ENCODE results near the gene CHRD. TPM values are rescaled to one million over a fixed set of nuclear protein-coding genes. Genes with fewer than 3 reads are reported as not detected.

Gene CHRD
- total and polyA plus RNA-seq, 7 experiments from 2014 or later = not detected

DNA sequence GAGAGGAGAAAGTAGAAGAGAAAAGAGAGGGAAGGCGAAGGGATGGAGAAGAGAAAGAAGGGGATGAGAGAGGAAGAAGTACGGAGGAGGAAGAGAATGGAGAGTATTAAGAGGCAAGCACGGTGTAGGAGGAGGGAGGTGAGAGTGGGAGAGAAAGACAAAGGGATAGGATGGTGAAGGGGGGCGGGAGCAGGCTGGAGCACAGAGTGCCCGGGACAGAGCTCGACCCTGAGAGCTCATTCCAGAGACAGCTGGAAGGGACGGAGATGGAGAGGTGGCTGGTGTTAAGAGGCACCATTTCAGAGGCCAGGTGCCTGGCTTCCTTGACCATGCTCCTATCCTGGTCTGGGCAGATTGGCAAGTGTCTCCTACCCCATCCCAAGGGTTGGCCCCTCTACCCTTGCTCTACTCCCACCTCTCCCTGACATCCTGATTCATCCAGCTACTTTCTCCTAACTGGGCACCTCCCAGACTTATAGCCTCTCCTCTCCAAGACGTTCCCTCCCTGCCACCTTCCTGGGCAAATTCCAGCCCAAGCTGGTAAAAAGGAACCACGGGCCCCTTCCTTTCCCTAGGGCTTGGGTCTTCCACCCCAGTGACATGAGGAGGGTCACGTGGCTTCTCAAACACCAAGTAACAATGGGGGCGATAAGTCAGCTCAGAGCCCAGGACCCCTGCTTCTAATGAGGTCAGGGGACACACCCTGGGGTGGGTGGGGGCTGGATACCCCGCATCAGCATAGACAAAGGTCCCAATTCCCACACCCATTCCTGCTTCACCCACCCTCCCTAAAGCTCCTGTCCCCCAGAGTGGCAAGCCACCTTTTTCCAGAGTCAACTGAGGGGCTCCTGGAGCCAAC is 19.6 kb upstream of the CHRD start:
- Mint-ChIP-seq H3K4me1 (peaks cover 21 to 30% (median 24%) of the 10 kb centered on the region in 7 donors), H3K27me3 (peaks cover 0 to 13% (median 0%) of the 10 kb centered on the region in 5 donors), H3K4me3 (peak overlapping the region; percentile 59 to 100 (median 83)), H3K27ac (peak overlapping the region in 5 of 9 donors; percentile 46 to 81 (median 62)), H3K36me3 (peaks cover 0 to 14% (median 3%) of the 10 kb centered on the region in 5 donors), H3K9me3 (peaks cover 0 to 7% (median 0%) of the 10 kb centered on the region in 11 donors)
- Histone ChIP-seq H3K4me3 (ENCODE audit: low read length) (no peak overlapping the region), H3K36me3 (ENCODE audit: control insufficient read depth in 2 of 3, insufficient read depth in 3 of 3, low read length in 3 of 3) (peaks cover 0 to 10% (median 0%) of the 10 kb centered on the region in 3 experiments), H3K9me3 (ENCODE audit: control insufficient read depth in 2 of 3, low read length in 3 of 3) (no peaks in the 10 kb centered on the region), H3K4me1 (ENCODE audit: control insufficient read depth in 2 of 2, insufficient read depth in 2 of 2, low read length in 2 of 2) (peaks cover 11 to 13% of the 10 kb centered on the region in 2 donors), H3K27ac (ENCODE audit: low read depth, low read length) (no peak overlapping the region), H3K27me3 (ENCODE audit: control insufficient read depth in 2 of 2, insufficient read depth in 2 of 2, low read length in 2 of 2) (no peaks in the 10 kb centered on the region)
- ChIA-PET POLR2A (interaction anchor here (0.6 to 1.0 kb wide), 3 partner anchors 25 to 58 kb away, joined by 3 read pairs; no protein-coding TSS in a partner anchor), CTCF (interaction anchor here (0.6 to 1.1 kb wide), 2 partner anchors 27 to 34 kb away, joined by 3 read pairs; no protein-coding TSS in a partner anchor)
- intact Hi-C loops (cut with micrococcal nuclease) = loop anchor here (5.0 to 10.0 kb wide), 5 partner anchors 352 to 1577 kb away; partner anchors contain the start of genes MAGEF1 (in 2 of the 2), KLHL24 (in 1 of the 2), PARL (in 1 of the 2) and TMEM41A (in 1 of the 2)
- DNase-seq (no peak), ATAC-seq (no peak)

DNA sequence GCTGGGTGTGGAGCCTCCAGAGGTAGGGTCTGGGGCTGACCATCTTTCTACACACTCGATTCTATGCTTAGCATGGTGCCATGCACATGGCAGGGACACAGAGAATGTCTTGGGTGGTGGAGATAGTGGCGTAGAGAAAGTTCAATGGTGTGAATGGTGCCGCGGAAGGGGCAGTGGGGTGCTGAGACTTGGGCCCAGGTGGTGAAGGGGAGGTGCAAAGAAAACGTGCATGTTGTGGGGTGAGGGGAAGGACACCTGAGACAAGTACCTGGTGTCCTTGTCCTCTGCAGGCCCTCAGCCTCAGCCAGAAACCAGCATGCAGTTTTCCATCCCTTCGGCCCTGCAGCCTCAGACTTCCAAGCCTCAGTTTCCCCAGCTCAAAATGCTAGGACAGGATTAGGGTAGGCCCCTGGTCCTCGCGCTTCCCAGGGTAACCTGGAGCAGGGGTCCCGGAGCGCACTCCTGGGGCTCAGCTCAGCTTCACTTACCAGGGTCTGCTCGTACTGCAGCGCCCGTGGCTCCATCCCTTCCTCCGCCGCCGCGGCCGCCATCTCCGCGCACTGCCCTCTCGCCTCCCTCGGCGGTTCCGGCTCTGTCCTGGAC is 18.8 kb upstream of the CHRD start:
- Mint-ChIP-seq H3K9me3 (peaks cover 0 to 7% (median 0%) of the 10 kb centered on the region in 11 donors), H3K4me3 (peak overlapping the region; percentile 59 to 100 (median 83)), H3K27me3 (peaks cover 0 to 13% (median 0%) of the 10 kb centered on the region in 5 donors), H3K4me1 (peaks cover 22 to 30% (median 24%) of the 10 kb centered on the region in 7 donors), H3K27ac (peak overlapping the region in 5 of 9 donors; percentile 42 to 81 (median 62)), H3K36me3 (peaks cover 0 to 16% (median 6%) of the 10 kb centered on the region in 5 donors)
- no peaks in the 10 kb centered on the region for H3K27me3 ChIP-seq (ENCODE audit: control insufficient read depth in 2 of 2, insufficient read depth in 2 of 2, low read length in 2 of 2)
- H3K36me3 ChIP-seq (ENCODE audit: control insufficient read depth in 2 of 3, insufficient read depth in 3 of 3, low read length in 3 of 3) = peaks cover 0 to 11% (median 0%) of the 10 kb centered on the region in 3 experiments
- peaks cover 11 to 13% of the 10 kb centered on the region in 2 donors for H3K4me1 ChIP-seq (ENCODE audit: control insufficient read depth in 2 of 2, insufficient read depth in 2 of 2, low read length in 2 of 2)
- peak overlapping the region; percentile 97 for H3K4me3 ChIP-seq (ENCODE audit: low read length)
- peak overlapping the region; percentile 84 for H3K27ac ChIP-seq (ENCODE audit: low read depth, low read length)
- ATAC-seq (no peak), DNase-seq (no peak)
- H3K9me3 ChIP-seq (ENCODE audit: control insufficient read depth in 2 of 3, low read length in 3 of 3) = no peaks in the 10 kb centered on the region
- ChIA-PET POLR2A (interaction anchor here (0.6 to 1.0 kb wide), 2 partner anchors 18 to 26 kb away, joined by 3 read pairs; no protein-coding TSS in a partner anchor), CTCF (interaction anchor here (1.1 kb wide), 1 partner anchor 27 kb away, joined by 3 read pairs; no protein-coding TSS in a partner anchor)
- intact Hi-C loops (cut with micrococcal nuclease) = loop anchor here (5.0 to 10.0 kb wide), 5 partner anchors 351 to 1576 kb away; partner anchors contain the start of genes MAGEF1 (in 2 of the 2), KLHL24 (in 1 of the 2), PARL (in 1 of the 2) and TMEM41A (in 1 of the 2)

DNA sequence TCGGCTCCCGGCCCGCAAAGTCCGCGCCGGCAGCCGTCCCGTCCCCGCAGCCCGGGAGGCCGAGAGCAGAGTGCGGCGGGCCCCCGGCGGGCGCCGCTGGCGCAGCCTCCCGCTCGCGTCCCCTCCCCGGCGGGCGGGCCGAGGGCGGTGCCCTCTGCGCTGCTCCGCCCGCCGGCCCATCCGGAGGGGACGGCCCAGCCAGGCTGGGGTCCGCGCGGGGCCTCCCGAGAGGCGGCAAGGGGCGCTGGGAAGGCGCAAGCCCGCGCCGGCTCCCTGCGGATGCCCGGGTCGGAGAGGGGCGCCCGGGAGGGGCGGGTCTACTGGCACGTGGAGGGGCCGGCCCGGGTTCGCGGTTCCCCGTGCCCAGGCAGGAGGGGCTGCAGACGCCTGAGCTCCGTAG is 18.3 kb upstream of the CHRD start, which contains the start of the genes CLCN2 and POLR2H:
TSS of gene CLCN2 (minus strand) at position 74 of the 400 bp plus-strand sequence. CDS start 126 bp downstream, outside the sequence.
TSS of gene POLR2H (plus strand) at position 179 of the 400 bp plus-strand sequence. CDS start 1,783 bp downstream, outside the sequence.
- H3K4me1 ChIP-seq (ENCODE audit: control insufficient read depth in 2 of 2, insufficient read depth in 2 of 2, low read length in 2 of 2) = peaks cover 11 to 13% of the 10 kb centered on the region in 2 donors
- Mint-ChIP-seq H3K27me3 (peaks cover 0 to 13% (median 0%) of the 10 kb centered on the region in 5 donors), H3K9me3 (peaks cover 0 to 7% (median 0%) of the 10 kb centered on the region in 11 donors), H3K4me3 (peak within 1 kb of the TSS; percentile 91 to 100 (median 97)), H3K27ac (peak within 1 kb of the TSS; percentile 59 to 95 (median 87)), H3K4me1 (peaks cover 22 to 31% (median 25%) of the 10 kb centered on the region in 7 donors), H3K36me3 (peaks cover 0 to 18% (median 7%) of the 10 kb centered on the region in 5 donors)
- CTCF ChIA-PET = no interaction called here
- H3K27ac ChIP-seq (ENCODE audit: low read depth, low read length) = peak within 1 kb of the TSS; percentile 84
- H3K9me3 ChIP-seq (ENCODE audit: control insufficient read depth in 2 of 3, low read length in 3 of 3) = no peaks in the 10 kb centered on the region
- H3K27me3 ChIP-seq (ENCODE audit: control insufficient read depth in 2 of 2, insufficient read depth in 2 of 2, low read length in 2 of 2) = no peaks in the 10 kb centered on the region
- intact Hi-C loops (cut with micrococcal nuclease) = loop anchor here (5.0 to 10.0 kb wide), 5 partner anchors 351 to 1576 kb away; partner anchors contain the start of genes MAGEF1 (in 2 of the 2), KLHL24 (in 1 of the 2), PARL (in 1 of the 2) and TMEM41A (in 1 of the 2)
- ATAC-seq (peak; percentile 46), DNase-seq (peak in 8 of 9 donors; percentile 24 to 74 (median 38))
- H3K36me3 ChIP-seq (ENCODE audit: control insufficient read depth in 2 of 3, insufficient read depth in 3 of 3, low read length in 3 of 3) = peaks cover 0 to 11% (median 0%) of the 10 kb centered on the region in 3 experiments
- H3K4me3 ChIP-seq (ENCODE audit: low read length) = peak within 1 kb of the TSS; percentile 97
- POLR2A ChIA-PET = interaction anchor here (0.6 to 2.4 kb wide), 4 partner anchors 10 to 227 kb away, joined by 3 to 7 read pairs (median 3); partner anchors contain the start of gene EIF2B5

DNA sequence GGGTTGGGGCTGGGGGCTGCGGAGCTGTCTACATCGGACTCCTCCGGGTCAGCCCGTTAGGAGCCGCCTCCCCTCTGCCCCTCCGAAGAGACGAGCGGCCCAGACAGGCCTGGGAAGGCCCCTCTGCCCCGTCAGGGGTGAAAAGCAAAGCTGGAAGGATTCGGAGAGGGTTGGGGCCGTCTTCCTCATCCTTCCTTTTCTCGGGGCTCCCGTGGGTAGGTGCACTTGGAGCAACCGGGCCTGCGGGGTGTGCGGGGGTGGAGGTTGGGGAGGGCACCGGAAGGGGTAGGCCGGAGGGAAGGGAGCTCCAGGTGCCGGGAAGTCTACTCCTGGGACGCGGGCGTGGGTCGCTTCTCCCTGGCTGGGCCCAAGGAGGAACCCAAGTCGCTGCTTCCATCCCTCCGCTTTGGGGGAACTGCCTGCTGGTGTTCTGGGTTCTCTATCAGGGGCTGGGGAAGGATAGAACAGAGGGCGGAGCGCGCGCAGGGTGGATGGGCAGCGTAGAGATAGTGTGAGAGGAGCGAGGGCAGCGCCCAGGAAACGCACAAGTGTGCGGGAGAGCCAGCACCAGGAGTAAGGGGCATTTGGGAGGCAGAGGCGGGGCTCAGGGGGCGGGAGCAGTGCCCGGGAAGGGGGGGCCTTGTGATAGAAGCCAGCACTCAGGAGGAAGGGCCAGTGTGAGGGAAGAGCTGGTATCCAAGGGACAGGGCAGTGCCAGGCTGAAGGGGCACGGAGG is 17.8 kb upstream of the CHRD start:
- peaks cover 0 to 17% (median 6%) of the 10 kb centered on the region in 3 experiments for H3K36me3 ChIP-seq (ENCODE audit: control insufficient read depth in 2 of 3, insufficient read depth in 3 of 3, low read length in 3 of 3)
- peaks cover 11 to 13% of the 10 kb centered on the region in 2 donors for H3K4me1 ChIP-seq (ENCODE audit: control insufficient read depth in 2 of 2, insufficient read depth in 2 of 2, low read length in 2 of 2)
- H3K9me3 ChIP-seq (ENCODE audit: control insufficient read depth in 2 of 3, low read length in 3 of 3) = no peaks in the 10 kb centered on the region
- Mint-ChIP-seq H3K27ac (peak overlapping the region; percentile 59 to 95 (median 87)), H3K9me3 (peaks cover 0 to 7% (median 0%) of the 10 kb centered on the region in 11 donors), H3K36me3 (peaks cover 0 to 23% (median 13%) of the 10 kb centered on the region in 5 donors), H3K4me3 (peak overlapping the region; percentile 91 to 100 (median 97)), H3K4me1 (peaks cover 25 to 36% (median 27%) of the 10 kb centered on the region in 7 donors), H3K27me3 (peaks cover 0 to 13% (median 0%) of the 10 kb centered on the region in 5 donors)
- ChIA-PET POLR2A (interaction anchor here (0.6 to 2.4 kb wide), 5 partner anchors 8 to 227 kb away, joined by 3 to 7 read pairs (median 3); partner anchors contain the start of gene EIF2B5), CTCF (interaction anchor here (0.6 to 0.7 kb wide), 2 partner anchors 160 to 164 kb away, joined by 3 read pairs; no protein-coding TSS in a partner anchor)
- intact Hi-C loops (cut with micrococcal nuclease) = loop anchor here (1.0 to 10.0 kb wide), 10 partner anchors 63 to 1575 kb away; partner anchors contain the start of genes MAGEF1 (in 2 of the 2), KLHL24 (in 1 of the 2), PARL (in 1 of the 2) and PSMD2 (in 1 of the 2)
- peak overlapping the region; percentile 84 for H3K27ac ChIP-seq (ENCODE audit: low read depth, low read length)
- peak overlapping the region; percentile 97 for H3K4me3 ChIP-seq (ENCODE audit: low read length)
- peak; percentile 10 for ATAC-seq
- no peaks in the 10 kb centered on the region for H3K27me3 ChIP-seq (ENCODE audit: control insufficient read depth in 2 of 2, insufficient read depth in 2 of 2, low read length in 2 of 2)
- DNase-seq = peak in 8 of 9 donors; percentile 14 to 63 (median 27)
